Panc1 (cell line): ENCODE results near the gene FRMD8. TPM values are rescaled to one million over a fixed set of nuclear protein-coding genes. Genes with fewer than 3 reads are reported as not detected.

Source experiments
- ATAC-seq: fragments of 200-7000 bp; cut with Tn5 transposase; 2 replicates; pipeline ENCODE4 v1.9.1; 2020; ENCODE audit warnings: mild to moderate bottlenecking, moderate library complexity
- BruUV-seq: library from RNA; stranded (reverse); fragments of 400-500 nt; replicated peaks from 2 replicates; lab custom pipeline; 2021; lab: Mats Ljungman, UMichigan
- CTCF ChIA-PET: fragments of 300-600 bp; sonication (Branson Sonifier 250); formaldehyde crosslinking; loops from one replicate; lab custom pipeline; 2022; ENCODE audit warnings: antibody characterized with exemption; lab: Charles Lee
- POLR2A ChIA-PET: fragments of 300-600 bp; sonication (Branson Sonifier 250); formaldehyde crosslinking; loops from one replicate; lab custom pipeline; 2022; ENCODE audit warnings: antibody characterized with exemption; lab: Charles Lee
- DNase-seq: peaks from one replicate; pipeline ENCODE4 v3.0.0-alpha.2; 2010; ENCODE audit warnings: low read depth, low spot score
- H3K27ac ChIP-seq: 2 replicates; pipeline ENCODE4 v1.5.1; 2011; ENCODE audit warnings: mild to moderate bottlenecking, low read length, inconsistent platforms
- H3K27me3 ChIP-seq: fragments of 200-500 bp; sonication (Bioruptor generic); 2 replicates; pipeline ENCODE4 v1.6.0; 2014; ENCODE audit warnings: low read length, inconsistent platforms; ENCODE audit not compliant: control insufficient read depth, insufficient read depth
- H3K36me3 ChIP-seq: fragments of 200-500 bp; sonication (Bioruptor generic); 2 replicates; pipeline ENCODE4 v1.5.1; 2014; ENCODE audit warnings: inconsistent platforms, mild to moderate bottlenecking, low read length, moderate library complexity; ENCODE audit not compliant: control insufficient read depth, insufficient read depth
- H3K4me1 ChIP-seq: 2 replicates; pipeline ENCODE4 v1.5.1; 2011; ENCODE audit warnings: inconsistent platforms, mild to moderate bottlenecking, low read length, moderate library complexity; ENCODE audit not compliant: control insufficient read depth, insufficient read depth
- H3K4me3 ChIP-seq, 2 experiments: 2 replicates each; pipeline ENCODE4 v1.5.1; 2011 to 2012; ENCODE audit warnings: low read depth in 2 of 2, low read length in 2 of 2, mild to moderate bottlenecking in 2 of 2, inconsistent platforms in 1 of 2, moderate library complexity in 1 of 2
- H3K9me3 ChIP-seq: fragments of 200-500 bp; sonication (Bioruptor generic); 2 replicates; pipeline ENCODE4 v1.5.1; 2014; ENCODE audit warnings: low read depth, mild to moderate bottlenecking, inconsistent platforms, low read length, moderate library complexity; ENCODE audit not compliant: control insufficient read depth, insufficient read depth
- CTCF ChIP-seq: fragments of 450-650 bp; IDR thresholded peaks from 2 replicates; pipeline ENCODE4 v1.5.1; 2017; ENCODE audit warnings: mild to moderate bottlenecking
- POLR2AphosphoS5 ChIP-seq: IDR thresholded peaks from 2 replicates; pipeline ENCODE4 v1.6.1; 2012; ENCODE audit warnings: mild to moderate bottlenecking, low read depth, low read length, moderate library complexity
- SIN3A ChIP-seq: IDR thresholded peaks from 2 replicates; pipeline ENCODE4 v1.6.1; 2012; ENCODE audit warnings: low read depth, mild to moderate bottlenecking, low read length, moderate library complexity, borderline replicate concordance; ENCODE audit not compliant: insufficient read depth
- TCF7L2 ChIP-seq: IDR thresholded peaks from 2 replicates; pipeline ENCODE4 v1.6.1; 2011; ENCODE audit warnings: mild to moderate bottlenecking, low read depth, low read length, inconsistent platforms
- in situ Hi-C: cut with HindIII; loops from 2 replicates; pipeline ENCODE4 v1.10.0; 2016; ENCODE audit warnings: low sequenced_read_pairs, low pct_unique_long_range_greater_than_20kb
- intact Hi-C: fragments of 100-400 bp; cut with micrococcal nuclease; formaldehyde crosslinking; loops from one replicate; pipeline ENCODE4 v1.10.0; 2022; ENCODE audit not compliant: unreplicated experiment
- total RNA-seq: library from RNA; stranded (reverse); gene quantifications from one replicate; pipeline ENCODE4 v1.2.1, GENCODE V29; 2021; ENCODE audit not compliant: unreplicated experiment
- TF ChIP-seq, protein P1 (sequence below), 2 experiments: IDR thresholded peaks; 2 replicates each; pipeline ENCODE4 v1.6.1; 2011 to 2012; ENCODE audit warnings: low read depth in 2 of 2, control low read depth in 1 of 2, low read length in 1 of 2, mild to moderate bottlenecking in 1 of 2, moderate library complexity in 1 of 2; ENCODE audit not compliant: insufficient read depth in 1 of 2

Gene FRMD8
- total RNA-seq, 1 experiment from 2014 or later = 85.8 TPM

DNA sequence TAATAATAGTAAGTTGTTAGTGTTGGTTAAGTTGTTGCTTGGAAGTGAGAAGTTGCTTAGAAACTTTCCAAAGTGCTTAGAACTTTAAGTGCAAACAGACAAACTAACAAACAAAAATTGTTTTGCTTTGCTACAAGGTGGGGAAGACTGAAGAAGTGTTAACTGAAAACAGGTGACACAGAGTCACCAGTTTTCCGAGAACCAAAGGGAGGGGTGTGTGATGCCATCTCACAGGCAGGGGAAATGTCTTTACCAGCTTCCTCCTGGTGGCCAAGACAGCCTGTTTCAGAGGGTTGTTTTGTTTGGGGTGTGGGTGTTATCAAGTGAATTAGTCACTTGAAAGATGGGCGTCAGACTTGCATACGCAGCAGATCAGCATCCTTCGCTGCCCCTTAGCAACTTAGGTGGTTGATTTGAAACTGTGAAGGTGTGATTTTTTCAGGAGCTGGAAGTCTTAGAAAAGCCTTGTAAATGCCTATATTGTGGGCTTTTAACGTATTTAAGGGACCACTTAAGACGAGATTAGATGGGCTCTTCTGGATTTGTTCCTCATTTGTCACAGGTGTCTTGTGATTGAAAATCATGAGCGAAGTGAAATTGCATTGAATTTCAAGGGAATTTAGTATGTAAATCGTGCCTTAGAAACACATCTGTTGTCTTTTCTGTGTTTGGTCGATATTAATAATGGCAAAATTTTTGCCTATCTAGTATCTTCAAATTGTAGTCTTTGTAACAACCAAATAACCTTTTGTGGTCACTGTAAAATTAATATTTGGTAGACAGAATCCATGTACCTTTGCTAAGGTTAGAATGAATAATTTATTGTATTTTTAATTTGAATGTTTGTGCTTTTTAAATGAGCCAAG, 38.9 kb downstream of the FRMD8 start:
- Histone ChIP-seq H3K4me1 (peaks cover 48% of the 10 kb centered on the region), H3K36me3 (peaks cover 25% of the 10 kb centered on the region), H3K27me3 (no peaks in the 10 kb centered on the region), H3K4me3 (peak overlapping the region; percentile 91 to 99), H3K27ac (peak overlapping the region; percentile 100), H3K9me3 (no peaks in the 10 kb centered on the region)
- no peak for DNase-seq
- BruUV-seq = no TSS peak
- TF ChIP-seq TCF7L2 = no peak
- no peak for TF ChIP-seq CTCF
- TF ChIP-seq POLR2AphosphoS5 = peak; percentile 76
- TF ChIP-seq SIN3A = peak; percentile 96; the same call in 1 of the 2 replicates
- TF ChIP-seq, protein P1, sequence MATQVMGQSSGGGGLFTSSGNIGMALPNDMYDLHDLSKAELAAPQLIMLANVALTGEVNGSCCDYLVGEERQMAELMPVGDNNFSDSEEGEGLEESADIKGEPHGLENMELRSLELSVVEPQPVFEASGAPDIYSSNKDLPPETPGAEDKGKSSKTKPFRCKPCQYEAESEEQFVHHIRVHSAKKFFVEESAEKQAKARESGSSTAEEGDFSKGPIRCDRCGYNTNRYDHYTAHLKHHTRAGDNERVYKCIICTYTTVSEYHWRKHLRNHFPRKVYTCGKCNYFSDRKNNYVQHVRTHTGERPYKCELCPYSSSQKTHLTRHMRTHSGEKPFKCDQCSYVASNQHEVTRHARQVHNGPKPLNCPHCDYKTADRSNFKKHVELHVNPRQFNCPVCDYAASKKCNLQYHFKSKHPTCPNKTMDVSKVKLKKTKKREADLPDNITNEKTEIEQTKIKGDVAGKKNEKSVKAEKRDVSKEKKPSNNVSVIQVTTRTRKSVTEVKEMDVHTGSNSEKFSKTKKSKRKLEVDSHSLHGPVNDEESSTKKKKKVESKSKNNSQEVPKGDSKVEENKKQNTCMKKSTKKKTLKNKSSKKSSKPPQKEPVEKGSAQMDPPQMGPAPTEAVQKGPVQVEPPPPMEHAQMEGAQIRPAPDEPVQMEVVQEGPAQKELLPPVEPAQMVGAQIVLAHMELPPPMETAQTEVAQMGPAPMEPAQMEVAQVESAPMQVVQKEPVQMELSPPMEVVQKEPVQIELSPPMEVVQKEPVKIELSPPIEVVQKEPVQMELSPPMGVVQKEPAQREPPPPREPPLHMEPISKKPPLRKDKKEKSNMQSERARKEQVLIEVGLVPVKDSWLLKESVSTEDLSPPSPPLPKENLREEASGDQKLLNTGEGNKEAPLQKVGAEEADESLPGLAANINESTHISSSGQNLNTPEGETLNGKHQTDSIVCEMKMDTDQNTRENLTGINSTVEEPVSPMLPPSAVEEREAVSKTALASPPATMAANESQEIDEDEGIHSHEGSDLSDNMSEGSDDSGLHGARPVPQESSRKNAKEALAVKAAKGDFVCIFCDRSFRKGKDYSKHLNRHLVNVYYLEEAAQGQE (IDR thresholded peaks at IDR 0.05; ENCODE audit: insufficient read depth in 1 of 2, low read depth in 2 of 2, low read length in 1 of 2) = 0 out of 4 replicates have a peak, but pooled peaks of 1 of the 2 experiments have one; percentile 37
- POLR2A ChIA-PET = interaction anchor here (0.5 to 7.3 kb wide), 2 partner anchors 15 to 73 kb away, joined by 6 to 108 read pairs; partner anchors contain the start of gene MALAT1
- in situ Hi-C loops (no loop called here), intact Hi-C loops (no loop called here)
- CTCF ChIA-PET = no interaction called here
- ATAC-seq = no peak

DNA sequence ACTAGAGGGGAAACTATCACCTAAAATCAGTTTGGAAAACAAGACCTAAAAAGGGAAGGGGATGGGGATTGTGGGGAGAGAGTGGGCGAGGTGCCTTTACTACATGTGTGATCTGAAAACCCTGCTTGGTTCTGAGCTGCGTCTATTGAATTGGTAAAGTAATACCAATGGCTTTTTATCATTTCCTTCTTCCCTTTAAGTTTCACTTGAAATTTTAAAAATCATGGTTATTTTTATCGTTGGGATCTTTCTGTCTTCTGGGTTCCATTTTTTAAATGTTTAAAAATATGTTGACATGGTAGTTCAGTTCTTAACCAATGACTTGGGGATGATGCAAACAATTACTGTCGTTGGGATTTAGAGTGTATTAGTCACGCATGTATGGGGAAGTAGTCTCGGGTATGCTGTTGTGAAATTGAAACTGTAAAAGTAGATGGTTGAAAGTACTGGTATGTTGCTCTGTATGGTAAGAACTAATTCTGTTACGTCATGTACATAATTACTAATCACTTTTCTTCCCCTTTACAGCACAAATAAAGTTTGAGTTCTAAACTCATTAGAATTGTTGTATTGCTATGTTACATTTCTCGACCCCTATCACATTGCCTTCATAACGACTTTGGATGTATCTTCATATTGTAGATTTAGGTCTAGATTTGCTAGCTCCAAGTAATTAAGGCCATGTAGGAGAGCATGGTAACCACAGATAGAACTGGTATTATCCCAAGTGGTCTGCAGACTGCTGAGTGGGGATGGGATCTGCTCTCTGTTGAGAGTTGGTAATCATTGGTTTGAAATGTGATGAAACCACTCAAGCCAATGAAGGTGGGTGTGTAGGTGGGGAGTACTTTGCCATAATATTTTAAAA, 39.8 kb downstream of the FRMD8 start:
- peak overlapping the region; percentile 100 for H3K27ac ChIP-seq
- peak; percentile 57; the same call in 1 of the 2 replicates for TF ChIP-seq SIN3A
- no peak for TF ChIP-seq CTCF
- TF ChIP-seq POLR2AphosphoS5 = peak; percentile 65
- TF ChIP-seq, protein P1 (IDR thresholded peaks at IDR 0.05; ENCODE audit: insufficient read depth in 1 of 2, low read depth in 2 of 2, low read length in 1 of 2) = no peak
- no peak for TF ChIP-seq TCF7L2
- peaks cover 46% of the 10 kb centered on the region for H3K4me1 ChIP-seq
- DNase-seq (no peak), ATAC-seq (no peak)
- H3K4me3 ChIP-seq = peak overlapping the region; percentile 91 to 99
- in situ Hi-C loops = no loop called here
- BruUV-seq = no TSS peak
- ChIA-PET POLR2A (interaction anchor here (0.6 kb wide), 1 partner anchor 77 kb away, joined by 3 read pairs; no protein-coding TSS in a partner anchor), CTCF (no interaction called here)
- intact Hi-C loops = no loop called here
- H3K9me3 ChIP-seq = no peaks in the 10 kb centered on the region
- no peaks in the 10 kb centered on the region for H3K27me3 ChIP-seq
- H3K36me3 ChIP-seq = peaks cover 25% of the 10 kb centered on the region
